PC-9 (cell line): ENCODE measurements around the gene DNAJC18. TPM values are rescaled to one million over a fixed set of nuclear protein-coding genes. Genes with fewer than 3 reads are reported as not detected.
"Not testable (repeated sequence)": the region's sequence is repeated elsewhere in the genome, so short reads cannot be mapped to it uniquely, and the experiment has no call there.

Experiments
- BruUV-seq: library from RNA; stranded (reverse); fragments of 400-500 nt; replicated peaks from 2 replicates; lab custom pipeline; 2021; lab: Mats Ljungman, UMichigan
- CTCF ChIA-PET: fragments of 300-600 bp; sonication (Branson Sonifier 250); formaldehyde crosslinking; loops from one replicate; lab custom pipeline; 2022; ENCODE audit warnings: antibody characterized with exemption; lab: Charles Lee
- POLR2A ChIA-PET: fragments of 300-600 bp; sonication (Branson Sonifier 250); formaldehyde crosslinking; loops from one replicate; lab custom pipeline; 2022; ENCODE audit warnings: antibody characterized with exemption; ENCODE audit not compliant: unreplicated experiment; lab: Charles Lee
- DNase-seq, 2 experiments: peaks; one replicate each; pipeline versions ENCODE4 v3.0.0 to v3.0.0-alpha.2; 2015 to 2022; ENCODE audit warnings: mixed read lengths in 1 of 2
- H2AFZ ChIP-seq: fragments of 200-600 bp; sonication (generic); 2 replicates; pipeline ENCODE4 v1.8.1; 2017; ENCODE audit warnings: antibody characterized with exemption
- H3F3A ChIP-seq: fragments of 200-600 bp; sonication (generic); 2 replicates; pipeline ENCODE4 v1.8.1; 2017; ENCODE audit warnings: antibody characterized with exemption, mild to moderate bottlenecking, low read depth; ENCODE audit not compliant: insufficient read depth
- H3K27ac ChIP-seq: fragments of 200-600 bp; sonication (generic); 2 replicates; pipeline ENCODE4 v1.6.1; 2016; ENCODE audit warnings: mixed run types
- H3K27me3 ChIP-seq: fragments of 200-600 bp; sonication (generic); 2 replicates; pipeline ENCODE4 v1.6.1; 2016; ENCODE audit warnings: low read depth, mixed run types; ENCODE audit not compliant: insufficient read depth
- H3K36me3 ChIP-seq: fragments of 200-600 bp; sonication (generic); 2 replicates; pipeline ENCODE4 v1.6.1; 2016; ENCODE audit warnings: low read depth, mixed run types
- H3K4me1 ChIP-seq: fragments of 200-600 bp; sonication (generic); replicated peaks from 2 replicates; pipeline ENCODE4 v1.6.1; 2016; ENCODE audit warnings: mixed run types; ENCODE audit not compliant: insufficient read depth
- H3K4me2 ChIP-seq: fragments of 200-600 bp; sonication (generic); 2 replicates; pipeline ENCODE4 v1.6.1; 2017; ENCODE audit warnings: mixed run types
- H3K4me3 ChIP-seq: fragments of 200-600 bp; sonication (generic); 2 replicates; pipeline ENCODE4 v1.6.1; 2016; ENCODE audit warnings: mixed run types
- H3K79me2 ChIP-seq: fragments of 200-600 bp; sonication (generic); 2 replicates; pipeline ENCODE4 v1.6.1; 2017; ENCODE audit warnings: low read depth, mixed run types
- H3K9me2 ChIP-seq: fragments of 200-600 bp; sonication (generic); 2 replicates; pipeline ENCODE4 v1.8.1; 2017; ENCODE audit warnings: mild to moderate bottlenecking; ENCODE audit not compliant: insufficient read depth
- H3K9me3 ChIP-seq: fragments of 200-600 bp; sonication (generic); 2 replicates; pipeline ENCODE4 v1.8.1; 2016; ENCODE audit warnings: low read depth; ENCODE audit not compliant: insufficient read depth
- H4K20me1 ChIP-seq: fragments of 200-600 bp; sonication (generic); 2 replicates; pipeline ENCODE4 v1.8.1; 2017; ENCODE audit not compliant: insufficient read depth
- CTCF ChIP-seq: fragments of 200-600 bp; sonication (generic); conservative IDR thresholded peaks from 2 replicates; pipeline ENCODE4 v1.6.1; 2017; ENCODE audit warnings: mixed run types, antibody characterized with exemption, mild to moderate bottlenecking, moderate library complexity
- EZH2 ChIP-seq: fragments of 200-600 bp; sonication (generic); IDR thresholded peaks from 2 replicates; pipeline ENCODE4 v1.8.0; 2017; ENCODE audit warnings: antibody characterized with exemption, low read depth
- intact Hi-C: fragments of 100-400 bp; cut with micrococcal nuclease; formaldehyde crosslinking; loops from one replicate; pipeline ENCODE4 v1.10.0; 2022; ENCODE audit not compliant: unreplicated experiment
- total RNA-seq: library from RNA; stranded (reverse); gene quantifications from 2 replicates; pipeline ENCODE4 v1.2.3, GENCODE V29; 2021

The DNAJC18 gene
- total RNA-seq, 1 experiment from 2014 or later: 8.9 TPM

GRCh38 chr5:139388198-139388821, 51.0 kb downstream of the DNAJC18 start:
- Histone ChIP-seq H3K79me2 (no peaks in the 10 kb centered on the region), H3K4me2 (no peak overlapping the region), H3K9me3 (no peaks in the 10 kb centered on the region), H2AFZ (no peak overlapping the region), H3K4me1 (peaks cover 56% of the 10 kb centered on the region), H3K36me3 (no peaks in the 10 kb centered on the region), H3K27me3 (no peaks in the 10 kb centered on the region), H4K20me1 (no peaks in the 10 kb centered on the region), H3F3A (peaks cover 40% of the 10 kb centered on the region), H3K9me2 (no peaks in the 10 kb centered on the region), H3K27ac (no peak overlapping the region), H3K4me3 (no peak overlapping the region)
- no peak for TF ChIP-seq EZH2
- TF ChIP-seq CTCF: no peak
- CTCF ChIA-PET: no interaction called here
- no TSS peak for BruUV-seq
- POLR2A ChIA-PET: interaction anchor here (0.7 kb wide), 1 partner anchor 85 kb away, joined by 3 read pairs; no protein-coding TSS in a partner anchor
- DNase-seq: no peak
- intact Hi-C loops: no loop called here

GRCh38 chr5:139387611-139388197, 51.6 kb downstream of the DNAJC18 start:
- H3K79me2 ChIP-seq: no peaks in the 10 kb centered on the region
- H3K27ac ChIP-seq: no peak overlapping the region
- H3K4me3 ChIP-seq: no peak overlapping the region
- intact Hi-C loops: no loop called here
- peaks cover 62% of the 10 kb centered on the region for H3K4me1 ChIP-seq
- no peaks in the 10 kb centered on the region for H3K36me3 ChIP-seq
- no peaks in the 10 kb centered on the region for H3K27me3 ChIP-seq
- H3K9me2 ChIP-seq: no peaks in the 10 kb centered on the region
- H3F3A ChIP-seq: peaks cover 41% of the 10 kb centered on the region
- no TSS peak for BruUV-seq
- CTCF ChIA-PET: no interaction called here
- TF ChIP-seq CTCF (no peak), EZH2 (no peak)
- H4K20me1 ChIP-seq: no peaks in the 10 kb centered on the region
- DNase-seq: no peak
- H2AFZ ChIP-seq: no peak overlapping the region
- POLR2A ChIA-PET: interaction anchor here (0.7 kb wide), 1 partner anchor 86 kb away, joined by 3 read pairs; no protein-coding TSS in a partner anchor
- H3K9me3 ChIP-seq: no peaks in the 10 kb centered on the region
- H3K4me2 ChIP-seq: no peak overlapping the region

GRCh38 chr5:139386956-139387355, 52.4 kb downstream of the DNAJC18 start:
- BruUV-seq, H3K4me2 ChIP-seq, DNase-seq, H3K4me3 ChIP-seq, H4K20me1 ChIP-seq, H2AFZ ChIP-seq, H3K27ac ChIP-seq, H3K9me3 ChIP-seq, H3K36me3 ChIP-seq, POLR2A ChIA-PET, H3K27me3 ChIP-seq, H3K9me2 ChIP-seq, intact Hi-C loops, H3K79me2 ChIP-seq: not testable (repeated sequence)
- Histone ChIP-seq H3K4me1 (peaks cover 68% of the 10 kb centered on the region), H3F3A (peaks cover 46% of the 10 kb centered on the region)
- CTCF ChIA-PET: interaction anchor here (0.6 kb wide), 1 partner anchor 637 kb away, joined by 15 read pairs; no protein-coding TSS in a partner anchor
